Measurements from ENCODE around the gene SYT7.
"Not testable (repeated sequence)": the region's sequence is repeated elsewhere in the genome, so short reads cannot be mapped to it uniquely, and the experiment has no call there.

SYT7 gene

GRCh38 chr11:61489833-61490721, 90.8 kb downstream of the SYT7 start:
- peak overlapping the region in 1 of 21 experiments; percentile 5 for H3K27ac ChIP-seq
- no peak overlapping the region for H3K4me3 ChIP-seq

GRCh38 chr11:61488651-61489291, 92.1 kb downstream of the SYT7 start:
- Histone ChIP-seq H3K27ac (no peak overlapping the region), H3K4me3 (no peak overlapping the region)

GRCh38 chr11:61487342-61488025, 93.4 kb downstream of the SYT7 start:
- Histone ChIP-seq H3K27ac (no peak overlapping the region), H3K4me3 (no peak overlapping the region)

- no peak overlapping the region for H3K4me3 ChIP-seq
Measured at GRCh38 chr11:61486779-61487178, 94.1 kb downstream of the SYT7 start.

DNA sequence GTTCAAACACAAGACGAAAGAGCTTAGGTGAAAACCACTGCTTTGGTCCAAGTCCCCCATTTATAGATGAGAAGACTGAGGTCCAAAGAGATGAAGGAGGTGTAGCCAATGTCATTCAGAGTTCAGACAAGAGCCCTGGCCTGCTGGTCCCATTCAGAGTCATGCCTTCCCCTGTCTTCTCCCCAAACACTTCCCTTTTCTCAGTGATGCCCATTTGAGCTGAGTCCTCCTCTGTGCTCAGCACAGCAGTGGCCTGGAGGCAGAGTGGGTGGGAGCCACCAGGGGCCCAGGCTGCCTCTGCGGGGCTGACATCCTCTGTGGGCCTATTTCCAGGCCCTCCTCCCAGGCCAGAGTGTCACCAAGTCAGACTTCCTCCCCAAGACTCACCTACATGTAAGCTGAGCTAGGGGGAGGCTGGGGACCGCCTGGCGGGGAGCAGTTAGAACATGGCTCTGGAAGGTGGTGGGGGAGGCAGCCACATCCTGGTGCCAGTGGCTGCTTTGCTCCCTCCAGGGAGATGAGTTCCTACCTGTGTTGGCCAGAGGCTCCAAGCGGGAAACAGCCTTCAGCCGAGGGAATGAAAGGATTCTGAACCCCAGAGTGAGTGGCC, 94.8 kb downstream of the SYT7 start:
- Histone ChIP-seq H3K27ac (no peak overlapping the region), H3K4me3 (no peak overlapping the region)

More at GRCh38 chr11:61486779-61487178, 94.1 kb downstream of the SYT7 start:
- H3K27ac ChIP-seq: no peak overlapping the region

- no peak overlapping the region for H3K4me3 ChIP-seq
- H3K27ac ChIP-seq: no peak overlapping the region
Measured at GRCh38 chr11:61485080-61485479, 95.8 kb downstream of the SYT7 start.

DNA sequence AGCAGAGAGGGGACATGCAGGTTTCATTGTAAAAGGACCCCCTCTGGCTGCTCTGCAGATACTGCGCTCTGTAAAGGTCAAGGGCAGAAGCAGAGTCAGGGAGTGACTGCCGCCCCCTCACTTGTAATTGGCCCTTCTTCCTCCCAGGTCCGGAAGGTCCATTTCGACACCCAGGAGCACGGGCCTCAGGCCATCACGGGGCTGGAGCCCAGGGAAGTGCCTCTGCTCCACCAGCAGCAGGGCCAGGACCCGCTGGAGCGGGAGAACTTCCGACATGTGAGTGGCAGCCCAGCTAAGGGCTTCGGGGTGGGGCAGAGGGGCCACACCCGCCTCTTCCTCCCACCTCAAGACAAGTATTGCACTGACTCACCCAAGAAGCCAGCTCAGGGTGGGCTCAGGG, 96.3 kb downstream of the SYT7 start:
- Histone ChIP-seq H3K27ac (no peak overlapping the region), H3K4me3 (no peak overlapping the region)

- H3K4me3 ChIP-seq: no peak overlapping the region
Measured at GRCh38 chr11:61482513-61482912, 98.4 kb downstream of the SYT7 start.

GRCh38 chr11:61481806-61482205, 99.1 kb downstream of the SYT7 start:
- no peak overlapping the region for H3K27ac ChIP-seq
- no peak overlapping the region for H3K4me3 ChIP-seq

More at GRCh38 chr11:61482513-61482912, 98.4 kb downstream of the SYT7 start:
- no peak overlapping the region for H3K27ac ChIP-seq

- Histone ChIP-seq H3K4me3 (no peak overlapping the region), H3K27ac (no peak overlapping the region)
Measured at GRCh38 chr11:61480994-61481335, 99.9 kb downstream of the SYT7 start.

- Histone ChIP-seq H3K27ac (no peak overlapping the region), H3K4me3 (no peak overlapping the region)
Measured at GRCh38 chr11:61480261-61480993, 100.4 kb downstream of the SYT7 start.

DNA sequence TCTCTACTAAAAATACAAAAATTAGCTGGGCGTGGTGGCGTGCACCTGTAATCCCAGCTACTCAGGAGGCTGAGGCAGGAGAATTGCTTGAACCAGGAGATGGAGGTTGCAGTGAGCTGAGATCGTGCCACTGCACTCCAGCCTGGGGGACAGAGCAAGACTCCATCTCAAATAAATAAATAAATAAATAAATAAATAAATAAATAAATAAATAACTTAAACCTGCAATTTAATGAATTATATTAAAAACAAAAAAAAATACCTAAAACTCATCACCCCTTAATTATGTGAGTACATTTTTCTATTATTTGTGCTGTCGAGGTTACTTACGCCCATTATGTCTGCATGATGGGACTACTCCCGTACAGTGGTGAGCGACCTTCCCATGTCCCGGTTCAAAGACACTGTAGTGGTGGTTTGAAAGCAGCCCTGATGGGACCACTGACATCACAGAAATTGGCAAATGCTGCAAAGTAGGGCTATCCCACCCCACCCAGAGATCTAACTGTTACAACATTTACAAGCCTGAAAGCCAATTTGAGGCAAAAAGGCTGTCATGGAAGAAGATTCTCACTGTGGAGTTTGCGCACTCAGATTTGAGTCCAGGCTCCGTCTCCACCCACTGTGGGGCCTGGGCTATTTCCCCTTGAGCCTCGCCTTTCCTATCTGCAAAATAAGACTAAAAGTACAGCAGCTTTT, 101.4 kb downstream of the SYT7 start:
- H3K4me3 ChIP-seq, H3K27ac ChIP-seq: not testable (repeated sequence)

DNA sequence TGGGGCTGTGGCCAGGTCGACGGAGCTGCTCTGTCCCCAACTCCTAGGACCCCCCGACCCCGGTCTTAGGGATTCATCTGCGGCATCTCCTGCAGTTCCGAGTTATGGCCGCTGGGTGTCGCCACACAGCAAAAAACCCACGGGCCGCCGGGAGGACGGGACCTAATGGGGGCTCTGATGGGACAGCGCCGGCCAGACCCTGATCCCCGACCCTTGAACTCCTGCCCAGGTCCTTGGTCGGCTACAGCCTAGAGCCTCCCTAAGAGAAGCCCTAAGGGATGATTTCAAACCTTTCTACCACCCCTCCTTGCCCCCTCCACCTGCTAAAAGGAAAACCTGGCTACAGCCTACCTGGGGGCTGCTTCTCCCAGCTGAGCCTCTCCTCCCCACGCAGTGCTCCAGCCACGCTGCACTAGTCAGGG, 103.1 kb downstream of the SYT7 start:
- Histone ChIP-seq H3K4me3 (no peak overlapping the region), H3K27ac (no peak overlapping the region)

DNA sequence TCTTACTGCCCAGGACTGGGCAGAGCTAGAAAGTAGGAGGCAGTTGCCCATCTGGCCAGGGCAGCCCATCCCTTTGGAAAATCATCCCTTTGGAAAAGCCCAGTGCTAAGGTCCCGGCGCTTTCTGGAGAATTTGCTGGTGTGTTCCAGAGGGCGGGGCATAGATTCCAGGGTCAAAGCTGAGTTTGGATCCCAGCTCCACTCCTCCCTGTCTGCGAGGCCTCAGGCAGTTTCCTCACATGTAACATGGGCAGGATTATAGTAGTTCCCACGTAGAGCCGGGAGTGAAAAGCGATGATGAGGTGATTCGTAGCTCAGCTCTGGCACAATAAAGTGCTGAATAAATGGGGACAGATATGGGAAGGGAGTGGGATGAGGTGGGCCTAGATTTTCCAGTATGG, 103.8 kb downstream of the SYT7 start:
- H3K4me3 ChIP-seq: no peak overlapping the region
- no peak overlapping the region for H3K27ac ChIP-seq

GRCh38 chr11:61476371-61476770, 104.5 kb downstream of the SYT7 start:
- Histone ChIP-seq H3K4me3 (no peak overlapping the region), H3K27ac (no peak overlapping the region)

- no peak overlapping the region for H3K27ac ChIP-seq
Measured at GRCh38 chr11:61475433-61475832, 105.4 kb downstream of the SYT7 start.

DNA sequence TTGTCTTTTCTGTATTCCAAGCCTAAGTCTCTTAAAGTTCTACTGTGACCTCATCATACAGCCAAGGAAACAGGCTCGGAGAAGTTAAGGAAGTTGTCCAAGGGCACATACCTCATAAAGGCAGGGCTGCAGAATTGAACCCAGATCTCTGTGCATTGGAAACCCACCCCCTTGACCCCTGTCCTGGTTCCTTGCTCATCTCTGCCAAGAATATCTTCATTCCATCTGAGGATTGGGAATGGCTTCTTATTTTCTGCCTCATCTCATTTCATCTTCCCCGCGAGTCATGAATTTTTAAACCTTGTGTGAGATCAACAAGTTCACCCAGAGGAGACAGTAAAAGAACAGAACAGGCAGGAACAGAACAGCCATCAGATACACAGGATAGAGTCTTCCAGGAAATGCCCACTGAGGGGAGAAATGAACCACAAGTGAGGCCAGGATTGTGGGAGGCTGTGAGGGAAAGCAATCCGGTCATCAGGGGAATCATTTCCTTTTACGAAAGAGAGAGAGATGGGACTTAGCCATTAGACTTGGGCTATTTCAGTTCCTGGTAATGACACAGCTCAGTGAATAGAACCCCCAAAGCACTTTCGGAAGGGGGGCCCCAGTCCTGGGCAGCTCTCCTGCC, 106.7 kb downstream of the SYT7 start:
- Histone ChIP-seq H3K4me3 (no peak overlapping the region), H3K27ac (peak overlapping the region in 2 of 21 experiments; percentile 23 to 31)

More at GRCh38 chr11:61475433-61475832, 105.4 kb downstream of the SYT7 start:
- no peak overlapping the region for H3K4me3 ChIP-seq

DNA sequence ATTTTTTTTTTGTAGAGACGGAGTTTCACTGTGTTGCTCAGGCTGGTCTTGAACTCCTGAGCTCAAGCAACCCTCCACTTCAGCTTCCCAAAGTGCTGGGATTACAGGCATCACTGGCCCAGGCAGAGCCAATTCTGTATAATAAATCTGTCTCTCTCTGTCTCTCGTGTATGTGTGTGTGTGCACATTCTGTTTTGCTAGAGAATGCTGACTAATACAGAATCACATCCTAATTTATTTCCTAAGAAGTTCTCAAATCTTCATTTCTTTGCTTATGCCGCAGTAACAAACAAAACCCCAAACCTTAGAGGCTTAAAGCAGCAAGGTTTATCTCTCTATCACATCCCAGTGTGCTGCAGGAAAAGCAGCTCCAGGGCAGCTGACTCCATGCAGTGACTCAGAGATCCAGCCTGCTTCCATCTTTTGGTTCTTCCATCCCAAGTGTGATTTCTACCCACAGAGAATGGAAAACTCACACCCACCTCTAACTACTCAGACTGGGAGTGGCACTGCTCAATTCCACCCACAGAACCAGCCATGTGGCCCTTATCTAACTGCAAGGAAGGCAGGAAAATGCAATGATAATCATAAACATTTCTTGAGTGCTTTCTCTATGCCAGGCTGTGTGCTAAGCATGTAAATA, 107.4 kb downstream of the SYT7 start:
- Histone ChIP-seq H3K27ac (peak overlapping the region in 3 of 21 experiments; percentile 23 to 43 (median 31)), H3K4me3 (no peak overlapping the region)
